HepG2 (cell line): ENCODE data around the gene TREX2.

Source experiments
- SETDB1 ChIP-seq: sonication (generic); formaldehyde crosslinking; IDR thresholded peaks from 2 replicates; pipeline ENCODE4 v1.5.1; 2020; ENCODE audit warnings: missing genetic modification reagents, mild to moderate bottlenecking, borderline replicate concordance
- TF ChIP-seq, protein P1 (sequence below): sonication (generic); formaldehyde crosslinking; IDR thresholded peaks from 2 replicates; pipeline ENCODE4 v1.5.0; 2020; ENCODE audit warnings: mild to moderate bottlenecking, missing genetic modification reagents, moderate library complexity

DNA sequence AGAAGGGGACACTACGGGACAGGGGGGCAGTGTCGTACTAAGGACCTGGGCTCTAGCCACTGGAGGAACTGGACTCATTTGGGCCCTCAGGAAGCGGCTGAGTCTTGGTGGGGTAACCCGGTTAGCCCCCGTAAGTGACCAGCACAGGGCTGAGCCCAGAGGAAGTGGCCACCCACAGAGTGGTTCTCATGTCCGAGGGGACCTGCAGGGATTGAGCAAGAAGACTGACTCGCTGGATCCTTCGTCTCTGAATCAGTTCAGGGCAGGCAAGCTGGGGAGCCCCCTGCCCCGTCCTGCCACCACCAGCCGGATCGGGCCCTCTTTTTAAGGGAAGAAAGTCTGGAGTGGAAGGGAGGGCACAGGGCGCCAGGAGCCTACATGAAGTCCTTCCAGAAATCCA lies 48.2 kb upstream of the TREX2 start:
- no peak for TF ChIP-seq SETDB1
- TF ChIP-seq, protein P1, sequence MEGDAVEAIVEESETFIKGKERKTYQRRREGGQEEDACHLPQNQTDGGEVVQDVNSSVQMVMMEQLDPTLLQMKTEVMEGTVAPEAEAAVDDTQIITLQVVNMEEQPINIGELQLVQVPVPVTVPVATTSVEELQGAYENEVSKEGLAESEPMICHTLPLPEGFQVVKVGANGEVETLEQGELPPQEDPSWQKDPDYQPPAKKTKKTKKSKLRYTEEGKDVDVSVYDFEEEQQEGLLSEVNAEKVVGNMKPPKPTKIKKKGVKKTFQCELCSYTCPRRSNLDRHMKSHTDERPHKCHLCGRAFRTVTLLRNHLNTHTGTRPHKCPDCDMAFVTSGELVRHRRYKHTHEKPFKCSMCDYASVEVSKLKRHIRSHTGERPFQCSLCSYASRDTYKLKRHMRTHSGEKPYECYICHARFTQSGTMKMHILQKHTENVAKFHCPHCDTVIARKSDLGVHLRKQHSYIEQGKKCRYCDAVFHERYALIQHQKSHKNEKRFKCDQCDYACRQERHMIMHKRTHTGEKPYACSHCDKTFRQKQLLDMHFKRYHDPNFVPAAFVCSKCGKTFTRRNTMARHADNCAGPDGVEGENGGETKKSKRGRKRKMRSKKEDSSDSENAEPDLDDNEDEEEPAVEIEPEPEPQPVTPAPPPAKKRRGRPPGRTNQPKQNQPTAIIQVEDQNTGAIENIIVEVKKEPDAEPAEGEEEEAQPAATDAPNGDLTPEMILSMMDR (CRISPR knock-in tag): no peak
